Esophagus squamous epithelium (tissue), 4 donors: ENCODE measurements around the gene TM7SF3.

ENCODE experiments used
- CTCF ChIP-seq, 6 experiments: fragments of 450-650 bp in 4 of 6; fragments of 200-600 bp in 2 of 6; sonication (generic) in 2 of 6; IDR thresholded peaks; one replicate each; pipeline ENCODE4 v1.5.1; 2016 to 2019; ENCODE audit warnings: antibody characterized with exemption in 6 of 6, mild to moderate bottlenecking in 4 of 6, moderate library complexity in 4 of 6
- POLR2A ChIP-seq, 4 donors: fragments of 450-650 bp; IDR thresholded peaks; one replicate each; pipeline ENCODE4 v1.6.1; 2017; ENCODE audit warnings: antibody characterized with exemption in 4 of 4, mild to moderate bottlenecking in 4 of 4, moderate library complexity in 3 of 4

- TF ChIP-seq POLR2A (IDR thresholded peaks at IDR 0.05) (no peak), CTCF (IDR thresholded peaks at IDR 0.05) (no peak)
Measured at GRCh38 chr12:27024291-27024690, 10.1 kb upstream of the TM7SF3 start.
